ENCODE measurements around the gene UFSP2. TPM values are rescaled to one million over a fixed set of nuclear protein-coding genes. Genes with fewer than 3 reads are reported as not detected.

Gene UFSP2
- total and polyA plus RNA-seq, 11 donors, result 17.7 to 52.4 (median 35.0) TPM

GRCh38 chr4:185457136-185457535 lies 31.4 kb upstream of the UFSP2 start:
- ATAC-seq, result no peak
- H3K27ac ChIP-seq, result no peak overlapping the region

GRCh38 chr4:185456131-185456530 lies 30.4 kb upstream of the UFSP2 start:
- WGBS, 4 donors, result 49 to 73% (median 60%) methylated on average over 2 of the region's 2 CpGs
- no peaks in the 10 kb centered on the region for H3K4me1 ChIP-seq
- no peak overlapping the region for H3K4me3 ChIP-seq
- DNase-seq (no peak), ATAC-seq (no peak)
- no peaks in the 10 kb centered on the region for H3K36me3 ChIP-seq
- TF ChIP-seq CTCF (IDR thresholded peaks at IDR 0.05), result no peak
- TF ChIP-seq POLR2A (IDR thresholded peaks at IDR 0.05), result no peak
- intact Hi-C loops (cut with DNase I), result no loop called here
- H3K27me3 ChIP-seq, result no peaks in the 10 kb centered on the region
- H3K27ac ChIP-seq, result no peak overlapping the region
- H3K9me3 ChIP-seq, result no peaks in the 10 kb centered on the region

More at GRCh38 chr4:185457136-185457535, 31.4 kb upstream of the UFSP2 start:
- intact Hi-C loops (cut with DNase I), result no loop called here
- no peak overlapping the region for H3K4me3 ChIP-seq
- no peaks in the 10 kb centered on the region for H3K4me1 ChIP-seq
- 44 to 58% (median 50%) methylated on average over 3 of the region's 3 CpGs for WGBS, 4 donors
- no peak for TF ChIP-seq POLR2A (IDR thresholded peaks at IDR 0.05)
- no peak for TF ChIP-seq CTCF (IDR thresholded peaks at IDR 0.05)
- no peaks in the 10 kb centered on the region for H3K9me3 ChIP-seq
- no peaks in the 10 kb centered on the region for H3K27me3 ChIP-seq
- DNase-seq, result no peak
- no peaks in the 10 kb centered on the region for H3K36me3 ChIP-seq

- DNase-seq, result no peak
- WGBS, 4 donors, result 94 to 95% (median 94%) methylated on average over 2 of the region's 2 CpGs
- H3K9me3 ChIP-seq, result no peaks in the 10 kb centered on the region
- TF ChIP-seq CTCF (IDR thresholded peaks at IDR 0.05), result no peak
- no peak for TF ChIP-seq POLR2A (IDR thresholded peaks at IDR 0.05)
- no peak for ATAC-seq
- intact Hi-C loops (cut with DNase I), result no loop called here
- H3K27ac ChIP-seq, result no peak overlapping the region
- no peaks in the 10 kb centered on the region for H3K27me3 ChIP-seq
- H3K36me3 ChIP-seq, result no peaks in the 10 kb centered on the region
- no peaks in the 10 kb centered on the region for H3K4me1 ChIP-seq
- H3K4me3 ChIP-seq, result no peak overlapping the region
Measured at GRCh38 chr4:185445209-185445608, 19.4 kb upstream of the UFSP2 start.

- H3K4me3 ChIP-seq, result no peak overlapping the region
- no peaks in the 10 kb centered on the region for H3K36me3 ChIP-seq
- DNase-seq (no peak), ATAC-seq (no peak)
- no peak for TF ChIP-seq POLR2A (IDR thresholded peaks at IDR 0.05)
- no peak for TF ChIP-seq CTCF (IDR thresholded peaks at IDR 0.05)
- H3K27ac ChIP-seq, result no peak overlapping the region
- intact Hi-C loops (cut with DNase I), result no loop called here
- no peaks in the 10 kb centered on the region for H3K9me3 ChIP-seq
- H3K4me1 ChIP-seq, result no peaks in the 10 kb centered on the region
- no peaks in the 10 kb centered on the region for H3K27me3 ChIP-seq
- 92 to 96% (median 95%) methylated on average over 2 of the region's 2 CpGs for WGBS, 4 donors
Measured at GRCh38 chr4:185441479-185441878, 15.7 kb upstream of the UFSP2 start.

Measured in heart left ventricle (tissue), 16 donors.